ENCODE data around the gene TUBA1B.

Gene TUBA1B

GRCh38 chr12:49091056-49091835 lies 39.9 kb downstream of the TUBA1B start:
- DNase-seq (ENCODE audit: low read depth, low spot score), result no peak

GRCh38 chr12:49089821-49090773 lies 41.1 kb downstream of the TUBA1B start:
- no peak for DNase-seq (ENCODE audit: low read depth, low spot score)

DNA sequence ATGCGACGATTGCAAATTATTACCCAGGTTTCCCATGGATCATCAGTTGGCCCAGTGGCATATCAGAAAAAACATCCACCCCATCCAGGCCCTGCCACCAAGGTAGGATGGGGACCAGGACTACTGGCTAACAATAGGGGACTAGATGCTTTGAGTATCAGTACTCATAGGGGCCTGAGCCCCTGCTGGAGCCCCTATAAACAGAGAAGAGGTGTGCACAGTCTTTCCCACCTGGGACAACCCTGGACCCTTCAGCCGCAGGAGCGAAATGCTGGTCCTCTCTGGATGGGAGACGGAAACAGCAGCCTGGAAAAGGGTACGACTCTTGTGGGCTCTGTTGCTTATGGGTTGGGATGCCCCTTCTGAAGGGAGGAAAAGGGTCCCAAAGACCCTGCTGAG lies 42.3 kb downstream of the TUBA1B start:
- no peak for DNase-seq (ENCODE audit: low read depth, low spot score)

DNA sequence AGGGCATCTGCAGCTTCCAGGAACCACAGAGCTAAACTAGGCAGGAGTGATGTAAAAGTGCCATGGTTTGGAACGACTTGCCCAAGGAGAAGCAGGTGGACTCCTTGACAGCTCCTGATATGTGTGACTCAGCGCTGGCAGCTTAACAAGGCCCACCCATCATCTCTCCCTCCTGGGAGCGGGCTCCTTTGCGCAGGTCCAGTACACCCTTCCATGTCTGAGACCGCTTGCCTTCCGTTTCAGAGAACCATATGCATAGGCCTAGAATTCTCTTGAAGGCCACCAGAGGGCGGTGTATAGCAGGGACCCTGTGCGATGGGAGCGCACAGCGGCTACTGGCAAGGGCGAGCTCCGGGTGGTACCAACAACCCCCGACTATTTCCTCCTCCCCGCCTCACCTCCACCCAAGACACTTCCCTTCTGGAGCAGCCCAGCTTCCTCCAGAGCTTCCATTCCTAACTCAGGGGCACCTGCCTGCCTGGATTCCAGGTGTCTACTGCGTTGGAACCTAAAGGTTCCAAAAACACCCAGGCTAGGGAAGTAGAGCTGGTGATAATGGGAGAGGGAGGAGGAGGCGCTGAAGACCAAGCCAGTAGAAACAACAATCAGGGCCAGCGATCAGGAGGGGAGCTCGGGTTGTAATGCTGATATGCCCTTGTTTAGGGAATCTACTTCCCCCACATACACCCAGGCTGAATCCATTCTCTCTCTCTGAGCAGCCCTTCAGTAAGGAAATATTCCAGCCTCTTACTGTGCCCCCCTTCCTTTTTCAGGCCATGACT lies 42.9 kb downstream of the TUBA1B start:
- DNase-seq (ENCODE audit: low read depth, low spot score), result peak; percentile 64

- DNase-seq (ENCODE audit: low read depth, low spot score), result no peak
These were observed 45.1 kb downstream of the TUBA1B start for GRCh38 chr12:49086116-49086515.

GRCh38 chr12:49084438-49084837 lies 46.8 kb downstream of the TUBA1B start:
- no peak for DNase-seq (ENCODE audit: low read depth, low spot score)

GRCh38 chr12:49079793-49080192 lies 51.4 kb downstream of the TUBA1B start:
- no peak for DNase-seq (ENCODE audit: low read depth, low spot score)
